HG03139 (cell line): ENCODE measurements around the gene TRIM50.
"Not testable (repeated sequence)": the region's sequence is repeated elsewhere in the genome, so short reads cannot be mapped to it uniquely, and the experiment has no call there.

Experiments used
- ATAC-seq: cut with Tn5 transposase; IDR thresholded peaks from one replicate; pipeline ENCODE4 v1.9.1; 2021; ENCODE audit not compliant: unreplicated experiment

Gene TRIM50

GRCh38 chr7:73327922-73328321 is at the start of gene TRIM50, which contains the start of gene FKBP6:
Gene TRIM50 (minus strand): TSS chr7:73328082. CDS start chr7:73324787, 3,295 bp downstream.
Gene FKBP6 (plus strand): TSS chr7:73328161. CDS start chr7:73328429, 268 bp downstream.
- ATAC-seq, result not testable (repeated sequence)

DNA sequence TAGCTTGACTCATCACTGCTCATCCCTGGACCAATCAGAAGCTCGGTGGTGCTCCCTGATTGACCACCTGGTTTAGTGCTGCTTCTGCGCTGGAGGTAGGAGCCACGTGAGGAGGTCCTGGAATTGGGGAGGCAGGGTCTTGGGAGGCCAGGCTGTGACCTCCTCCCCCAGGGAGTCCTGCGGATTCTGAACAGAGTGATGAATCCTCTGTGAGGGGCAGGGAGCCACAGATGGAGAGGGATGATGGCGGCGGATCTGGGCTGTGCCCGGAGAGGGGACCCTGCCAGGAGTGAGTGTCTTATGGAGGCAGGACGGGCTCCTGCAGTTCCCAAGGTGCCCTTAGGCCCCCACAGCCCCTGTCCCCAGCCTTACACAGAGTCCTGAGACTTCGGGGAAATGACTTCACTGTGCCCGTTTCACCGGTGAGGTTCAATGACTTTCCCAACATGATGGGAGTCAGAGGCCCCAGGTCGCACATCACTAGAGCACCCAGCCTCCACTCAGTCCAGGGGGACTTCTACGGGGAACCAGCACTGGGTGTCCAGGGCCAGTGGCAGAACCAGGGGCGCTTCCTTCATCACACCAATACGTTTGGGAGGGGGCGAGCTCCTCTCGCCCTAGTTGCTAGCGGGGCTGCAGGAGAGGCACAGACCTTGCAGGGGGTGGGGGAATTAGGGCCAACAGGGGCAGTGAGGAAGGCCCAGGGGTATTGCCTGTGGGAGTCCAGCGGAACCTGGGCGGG is 49.0 kb upstream of the TRIM50 start:
- no peak for ATAC-seq

GRCh38 chr7:73376262-73376661 is 48.4 kb upstream of the TRIM50 start:
- not testable (repeated sequence) for ATAC-seq

GRCh38 chr7:73373741-73374140 is 45.9 kb upstream of the TRIM50 start:
- ATAC-seq, result no peak

- no peak for ATAC-seq
Observed at GRCh38 chr7:73369622-73370021, 41.7 kb upstream of the TRIM50 start.

GRCh38 chr7:73369009-73369408 is 41.1 kb upstream of the TRIM50 start:
- no peak for ATAC-seq

GRCh38 chr7:73366990-73367389 is 39.1 kb upstream of the TRIM50 start:
- no peak for ATAC-seq

GRCh38 chr7:73366127-73366526 is 38.2 kb upstream of the TRIM50 start:
- ATAC-seq, result no peak

DNA sequence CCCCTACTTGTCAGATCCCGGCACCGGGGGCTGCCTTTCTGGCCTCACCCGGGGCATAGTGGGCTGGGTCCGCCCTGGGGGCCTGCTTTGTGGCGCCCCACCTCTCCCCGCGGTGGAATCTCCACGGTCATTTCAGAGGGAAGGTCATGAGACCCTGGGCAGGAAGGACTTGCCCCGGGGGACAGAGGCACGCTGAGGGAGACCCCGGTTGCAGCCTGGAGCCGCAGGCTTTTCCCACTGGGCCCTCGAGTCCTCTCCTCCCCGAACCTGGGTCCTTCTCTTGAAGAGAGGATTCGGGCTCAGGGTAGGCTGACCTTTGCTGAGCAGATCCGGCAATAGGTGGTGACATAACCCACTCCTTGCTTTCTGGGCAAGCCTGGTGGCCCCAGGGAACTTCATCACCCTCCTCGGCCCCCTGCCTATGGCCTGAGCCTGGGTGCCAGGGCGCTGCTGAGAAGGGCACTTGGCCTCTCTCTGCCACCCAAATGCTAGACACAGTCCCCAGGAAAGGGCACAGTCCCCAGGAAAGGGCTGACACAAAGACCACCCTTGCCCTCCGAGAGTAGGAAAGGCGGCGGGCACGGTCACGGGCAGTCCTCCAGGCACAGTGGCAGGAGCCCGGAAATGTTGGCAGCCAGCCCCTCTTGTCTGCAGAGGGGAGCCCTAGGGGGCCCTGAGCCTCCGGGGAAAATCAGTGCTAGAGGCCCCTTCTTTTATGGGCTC is 36.3 kb upstream of the TRIM50 start:
- no peak for ATAC-seq

DNA sequence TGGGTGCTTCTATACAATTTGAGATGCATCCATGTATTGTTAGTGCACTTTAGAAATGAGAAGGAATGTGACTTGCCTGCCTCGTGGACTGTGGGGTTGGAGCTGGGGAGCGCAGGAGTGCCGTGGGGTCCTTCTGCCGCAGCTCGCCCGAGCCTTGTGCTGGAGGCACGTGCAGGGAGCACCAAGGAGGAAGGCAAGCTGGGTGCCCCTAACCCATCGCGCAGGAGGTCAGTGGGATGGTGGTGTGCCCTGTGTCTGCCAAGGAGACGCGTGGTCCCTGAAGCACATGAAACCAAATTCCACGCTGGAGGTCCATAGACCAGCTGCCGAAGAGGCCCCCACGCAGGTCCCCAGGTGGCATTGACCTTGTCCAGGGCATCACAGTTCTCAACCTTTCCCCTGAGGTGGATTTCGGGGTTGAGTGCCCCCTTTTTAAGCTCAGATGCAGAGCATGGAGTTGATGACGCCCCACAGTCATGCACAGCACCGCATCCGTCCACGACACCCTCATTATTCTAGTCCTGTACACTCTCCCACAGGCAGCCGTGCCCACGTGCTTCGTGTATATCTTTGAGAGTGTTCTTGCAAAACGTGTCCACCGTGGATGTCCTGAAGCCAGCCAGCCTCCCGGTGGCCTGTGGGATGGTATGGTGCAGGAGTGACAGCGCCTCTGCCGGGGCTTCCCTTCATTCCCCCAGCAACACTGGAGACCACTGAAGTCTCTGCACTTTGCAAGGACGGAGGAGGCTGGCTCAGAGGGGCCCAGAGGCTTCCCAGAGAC is 35.5 kb upstream of the TRIM50 start:
- ATAC-seq, result no peak

DNA sequence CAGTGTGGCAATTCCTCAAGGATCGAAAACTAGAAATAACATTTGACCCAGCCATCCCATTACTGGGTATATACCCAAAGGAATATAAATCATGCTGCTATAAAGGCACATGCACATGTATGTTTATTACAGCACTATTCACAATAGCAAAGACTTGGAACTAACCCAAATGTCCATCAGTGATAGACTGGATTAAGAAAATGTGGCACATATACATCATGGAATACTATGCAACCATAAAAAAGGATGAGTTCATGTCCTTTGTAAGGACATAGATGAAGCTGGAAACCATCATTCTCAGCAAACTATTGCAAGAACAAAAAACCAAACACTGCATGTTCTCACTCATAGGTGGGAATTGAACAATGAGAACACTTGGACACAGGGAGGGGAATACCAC is 32.7 kb upstream of the TRIM50 start:
- ATAC-seq, result not testable (repeated sequence)

GRCh38 chr7:73359746-73360375 is 32.0 kb upstream of the TRIM50 start:
- ATAC-seq, result no peak

DNA sequence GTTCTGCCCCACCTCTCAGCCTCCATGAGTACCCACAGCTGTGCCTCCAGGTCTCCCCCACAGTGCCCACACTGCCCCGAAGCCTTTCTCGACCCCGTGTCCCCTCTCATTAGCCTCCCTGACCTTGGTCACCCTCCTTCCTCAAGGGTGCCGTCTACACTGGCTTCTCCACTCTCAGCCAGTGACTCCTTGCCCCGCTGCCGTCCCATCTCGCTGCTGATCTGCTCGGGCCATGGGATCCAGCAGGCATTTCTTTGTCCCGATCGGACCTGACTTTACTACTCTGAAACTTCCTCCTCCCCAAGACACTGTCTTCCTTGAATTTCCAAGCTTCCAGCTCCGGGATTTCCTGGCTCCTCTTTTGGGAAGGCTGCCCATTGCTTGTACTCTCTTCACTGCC is 31.4 kb upstream of the TRIM50 start:
- no peak for ATAC-seq

- ATAC-seq, result no peak
Observed at GRCh38 chr7:73358590-73359275, 30.9 kb upstream of the TRIM50 start.

- no peak for ATAC-seq
Observed at GRCh38 chr7:73356159-73356558, 28.3 kb upstream of the TRIM50 start.

DNA sequence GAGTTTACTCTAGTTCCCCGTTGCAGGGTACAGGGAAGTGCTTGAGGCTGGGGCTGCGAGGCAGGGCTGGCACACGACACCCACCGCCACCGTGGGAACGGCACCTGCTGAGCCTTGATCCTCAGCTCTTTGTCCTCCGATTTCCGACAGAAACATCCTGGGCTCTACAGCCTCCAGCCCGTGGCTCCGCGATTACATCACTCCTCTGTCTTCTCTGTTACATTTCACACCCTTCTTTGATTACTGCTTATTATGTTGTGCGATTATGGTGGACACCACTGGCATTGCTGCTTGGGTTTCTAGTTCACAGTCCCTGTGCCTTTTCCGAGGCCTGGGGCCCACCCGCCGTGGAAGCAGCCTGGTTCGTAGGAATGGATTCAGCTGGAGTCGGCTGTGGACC is 26.9 kb upstream of the TRIM50 start:
- ATAC-seq, result no peak

- ATAC-seq, result no peak
Observed at GRCh38 chr7:73354196-73354595, 26.3 kb upstream of the TRIM50 start.

DNA sequence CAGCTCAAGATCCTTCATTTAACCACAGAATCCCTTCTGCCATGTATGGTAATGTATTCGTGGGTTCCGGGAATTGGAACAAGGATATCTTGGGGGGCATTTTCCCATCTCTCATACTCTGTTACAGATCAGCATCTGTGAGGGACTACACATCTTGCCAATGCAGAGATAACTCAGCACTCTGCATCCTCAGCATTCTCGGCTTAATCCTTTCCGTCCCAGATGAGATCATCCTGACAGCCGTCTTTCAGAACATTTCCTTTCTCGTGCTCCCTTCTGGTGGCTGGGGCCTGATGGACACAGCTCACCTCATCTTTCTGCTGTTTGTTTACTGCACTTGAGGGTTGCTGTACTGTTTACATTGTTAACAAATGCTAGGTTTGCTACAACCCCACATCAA is 25.4 kb upstream of the TRIM50 start:
- no peak for ATAC-seq

- ATAC-seq, result no peak
Observed at GRCh38 chr7:73352784-73353183, 24.9 kb upstream of the TRIM50 start.

GRCh38 chr7:73351447-73352167 is 23.7 kb upstream of the TRIM50 start:
- ATAC-seq, result no peak
